Small intestine (tissue), 7 donors: ENCODE results near the gene SEC61B. TPM values are rescaled to one million over a fixed set of nuclear protein-coding genes. Genes with fewer than 3 reads are reported as not detected.

Experiments
- DNase-seq, 2 donors: peaks; one replicate each; pipeline versions ENCODE4 v3.0.0 to v3.0.0-alpha.2; 2013
- FAIRE-seq: peaks from 2 replicates; lab custom pipeline; 2012; peaks lifted over from hg19 to GRCh38; lab: Jason Lieb, UNC
- H3K27ac ChIP-seq, 3 donors: one replicate each; pipeline ENCODE4 v1.5.1; 2013; ENCODE audit warnings: low read length in 2 of 3, mild to moderate bottlenecking in 2 of 3, control low read depth in 1 of 3, inconsistent platforms in 1 of 3, low read depth in 1 of 3, moderate library complexity in 1 of 3
- H3K27me3 ChIP-seq, 3 donors: one replicate each; pipeline ENCODE4 v1.6.1; 2013; ENCODE audit warnings: low read length in 3 of 3, inconsistent platforms in 1 of 3; ENCODE audit not compliant: control insufficient read depth in 3 of 3, insufficient read depth in 3 of 3
- H3K36me3 ChIP-seq, 3 donors: one replicate each; pipeline ENCODE4 v1.6.1; 2013; ENCODE audit warnings: low read length in 3 of 3, inconsistent platforms in 1 of 3, low read depth in 1 of 3, mild to moderate bottlenecking in 1 of 3, moderate library complexity in 1 of 3; ENCODE audit not compliant: control insufficient read depth in 3 of 3, insufficient read depth in 2 of 3
- H3K4me1 ChIP-seq, 3 donors: one replicate each; pipeline ENCODE4 v1.6.1; 2013; ENCODE audit warnings: low read length in 2 of 3, inconsistent platforms in 1 of 3, low read depth in 1 of 3, mild to moderate bottlenecking in 1 of 3, moderate library complexity in 1 of 3; ENCODE audit not compliant: control insufficient read depth in 3 of 3, insufficient read depth in 2 of 3
- H3K4me3 ChIP-seq, 3 donors: one replicate each; pipeline ENCODE4 v1.5.1; 2013; ENCODE audit warnings: low read length in 3 of 3, control low read depth in 1 of 3, inconsistent platforms in 1 of 3, low read depth in 1 of 3, mild to moderate bottlenecking in 1 of 3, moderate library complexity in 1 of 3
- H3K9me3 ChIP-seq, 2 donors: one replicate each; pipeline ENCODE4 v1.6.1; 2013; ENCODE audit warnings: low read depth in 1 of 2, low read length in 1 of 2; ENCODE audit not compliant: control insufficient read depth in 2 of 2, insufficient read depth in 1 of 2
- WGBS, 3 donors: extraction: QIAGEN DNeasy Blood & Tissue Kit; methylation state at CpG; one replicate each; pipeline ENCODE4 v1.1.7; 2013; 5-methylcytosine and 5-hydroxymethylcytosine counted together
- polyA plus RNA-seq, 4 donors: library from polyadenylated mRNA; stranded (reverse) in 3 of 4; unstranded in 1 of 4; fragments of 200-250 nt in 3 of 4; fragments of 120-200 nt in 1 of 4; gene quantifications; one replicate each; pipeline versions ENCODE4 v1.2.1 to v1.2.3, GENCODE V29; 2013
- donor health status: healthy with polysubstance abuse.
- donor health status: control.
- donor health status: control.
- donor health status: Bipolar disorder and iron deficiency.
- donor health status: healthy.

Gene SEC61B
- polyA plus RNA-seq, 4 donors: 191 to 382 (median 281) TPM

DNA sequence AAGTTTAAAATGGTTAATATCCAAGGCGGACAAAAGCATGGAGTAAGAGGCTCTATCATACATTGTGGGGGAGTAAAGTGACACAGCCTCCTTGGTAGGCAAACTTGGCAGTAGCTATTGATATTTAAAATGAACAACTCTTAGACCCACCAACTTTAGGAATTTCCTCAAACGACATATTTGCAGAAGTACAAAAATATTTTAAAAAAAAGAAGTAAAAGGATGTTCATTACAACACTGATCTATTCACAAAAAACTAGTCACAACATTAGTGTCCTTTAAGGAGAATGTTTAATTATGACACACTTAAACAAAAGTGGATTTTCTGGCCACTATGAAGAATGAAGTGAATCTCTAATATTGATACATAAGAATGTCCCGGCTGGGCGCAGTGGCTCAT is 2.1 kb upstream of the SEC61B start:
- Histone ChIP-seq H3K9me3 (no peaks in the 10 kb centered on the region), H3K4me1 (peaks cover 0 to 10% (median 7%) of the 10 kb centered on the region in 3 donors), H3K27me3 (no peaks in the 10 kb centered on the region), H3K4me3 (no peak overlapping the region), H3K36me3 (peaks cover 3 to 13% (median 3%) of the 10 kb centered on the region in 3 donors), H3K27ac (no peak overlapping the region)
- no peak for DNase-seq
- FAIRE-seq: no peak
- WGBS, 3 donors: 80 to 88% (median 84%) methylated on average over 4 of the region's 4 CpGs

DNA sequence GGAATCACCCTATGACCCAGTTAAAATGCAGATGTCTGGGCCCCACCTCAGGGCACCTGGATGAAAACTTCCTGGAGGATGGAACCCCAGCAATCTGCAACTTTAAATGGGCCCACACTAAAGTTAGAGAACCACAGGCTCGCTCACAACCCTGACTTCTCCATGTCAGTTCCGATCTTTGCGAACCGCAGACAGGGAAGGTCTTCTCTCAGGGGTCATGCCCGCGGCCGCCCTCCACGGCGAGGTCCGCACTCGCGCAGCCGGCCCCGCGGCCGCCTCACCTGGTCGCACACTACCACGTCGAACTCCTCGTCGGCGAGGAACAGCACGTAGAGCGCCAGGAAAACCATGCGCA is 839 bp upstream of the SEC61B start:
- WGBS, 3 donors: 0 to 2% (median 0%) methylated on average over 25 of the region's 25 CpGs
- Histone ChIP-seq H3K27me3 (no peaks in the 10 kb centered on the region), H3K4me3 (peak overlapping the region; percentile 88 to 94 (median 93)), H3K9me3 (no peaks in the 10 kb centered on the region), H3K4me1 (peaks cover 0 to 14% (median 7%) of the 10 kb centered on the region in 3 donors), H3K36me3 (peaks cover 3 to 13% (median 6%) of the 10 kb centered on the region in 3 donors), H3K27ac (peak overlapping the region; percentile 94 to 98 (median 96))
- FAIRE-seq (no peak), DNase-seq (peak in 1 of 2 donors; percentile 35)

- H3K27me3 ChIP-seq: no peaks in the 10 kb centered on the region
- H3K9me3 ChIP-seq: no peaks in the 10 kb centered on the region
- DNase-seq (peak in 1 of 2 donors; percentile 7), FAIRE-seq (no peak)
- peaks cover 0 to 14% (median 7%) of the 10 kb centered on the region in 3 donors for H3K4me1 ChIP-seq
- 4 to 6% (median 6%) methylated on average over 30 of the region's 30 CpGs for WGBS, 3 donors
- H3K4me3 ChIP-seq: peak overlapping the region; percentile 88 to 94 (median 93)
- peaks cover 6 to 17% (median 6%) of the 10 kb centered on the region in 3 donors for H3K36me3 ChIP-seq
- H3K27ac ChIP-seq: peak overlapping the region; percentile 94 to 98 (median 96)
Measured at GRCh38 chr9:99222416-99223270, 561 bp downstream of the SEC61B start.

DNA sequence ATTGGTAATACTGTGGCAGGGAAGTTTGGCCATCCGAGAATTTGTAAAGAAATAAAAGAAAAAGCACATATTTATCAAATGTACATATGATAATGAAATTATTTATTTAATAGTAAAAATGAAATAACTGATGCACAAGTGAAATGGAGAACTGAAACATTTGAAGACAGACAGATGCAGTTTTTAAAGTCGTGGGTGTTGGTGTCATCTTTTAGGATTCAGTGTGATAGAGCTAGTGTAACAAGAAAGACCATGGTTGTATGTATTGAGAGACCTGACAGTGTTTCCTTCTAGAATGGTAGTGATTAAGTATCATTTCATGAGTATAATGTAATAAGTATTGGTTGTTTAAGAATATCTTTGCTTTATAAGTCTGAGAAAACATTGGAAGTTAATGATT is 2.4 kb downstream of the SEC61B start:
- Histone ChIP-seq H3K4me3 (no peak overlapping the region), H3K4me1 (peaks cover 0 to 14% (median 7%) of the 10 kb centered on the region in 3 donors), H3K9me3 (no peaks in the 10 kb centered on the region), H3K27me3 (no peaks in the 10 kb centered on the region), H3K36me3 (peaks cover 8 to 17% (median 16%) of the 10 kb centered on the region in 3 donors), H3K27ac (no peak overlapping the region)
- WGBS, 3 donors: 82 to 85% (median 83%) methylated on average over 2 of the region's 2 CpGs
- no peak for DNase-seq
- no peak for FAIRE-seq

- Histone ChIP-seq H3K36me3 (peaks cover 8 to 17% (median 17%) of the 10 kb centered on the region in 3 donors), H3K4me3 (no peak overlapping the region), H3K9me3 (no peaks in the 10 kb centered on the region), H3K4me1 (peaks cover 0 to 12% (median 5%) of the 10 kb centered on the region in 3 donors), H3K27ac (no peak overlapping the region), H3K27me3 (no peaks in the 10 kb centered on the region)
- WGBS, 3 donors: 82 to 94% (median 91%) methylated on average over 5 of the region's 5 CpGs
- FAIRE-seq: no peak
- DNase-seq: no peak
Measured at GRCh38 chr9:99226054-99226453, 4.0 kb downstream of the SEC61B start.

DNA sequence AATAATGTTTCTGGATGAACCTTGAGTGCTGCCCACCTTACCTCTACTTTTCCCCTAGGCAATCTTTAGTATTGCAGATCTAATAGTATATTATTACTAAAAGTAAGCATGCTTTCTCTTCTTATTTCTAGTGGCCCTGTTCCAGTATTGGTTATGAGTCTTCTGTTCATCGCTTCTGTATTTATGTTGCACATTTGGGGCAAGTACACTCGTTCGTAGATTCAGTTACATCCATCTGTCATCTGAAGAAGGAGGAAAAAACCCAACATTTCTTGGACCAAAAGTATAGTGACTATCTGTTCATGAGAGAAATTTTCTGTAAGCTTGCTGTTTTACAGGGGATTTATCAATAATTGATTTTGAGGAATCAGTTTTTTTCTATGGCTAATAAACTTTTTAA is 8.1 kb downstream of the SEC61B start:
- DNase-seq (no peak), FAIRE-seq (no peak)
- Histone ChIP-seq H3K36me3 (peaks cover 11 to 20% (median 19%) of the 10 kb centered on the region in 3 donors), H3K27me3 (no peaks in the 10 kb centered on the region), H3K9me3 (no peaks in the 10 kb centered on the region), H3K4me1 (peaks cover 0 to 2% (median 0%) of the 10 kb centered on the region in 3 donors), H3K27ac (no peak overlapping the region), H3K4me3 (no peak overlapping the region)
- 93 to 96% (median 94%) methylated on average over 3 of the region's 3 CpGs for WGBS, 3 donors

- Histone ChIP-seq H3K9me3 (no peaks in the 10 kb centered on the region), H3K36me3 (peaks cover 8 to 20% (median 16%) of the 10 kb centered on the region in 3 donors), H3K4me3 (no peak overlapping the region), H3K27me3 (no peaks in the 10 kb centered on the region), H3K4me1 (no peaks in the 10 kb centered on the region), H3K27ac (no peak overlapping the region)
- no peak for DNase-seq
- FAIRE-seq: no peak
- 86 to 93% (median 92%) methylated on average over 2 of the region's 2 CpGs for WGBS, 3 donors
Measured at GRCh38 chr9:99231711-99232110, 9.6 kb downstream of the SEC61B start.

GRCh38 chr9:99234618-99235017 is 12.5 kb downstream of the SEC61B start:
- Histone ChIP-seq H3K9me3 (no peaks in the 10 kb centered on the region), H3K4me3 (no peak overlapping the region), H3K4me1 (no peaks in the 10 kb centered on the region), H3K27ac (no peak overlapping the region), H3K27me3 (no peaks in the 10 kb centered on the region), H3K36me3 (peaks cover 4 to 10% (median 6%) of the 10 kb centered on the region in 3 donors)
- 91 to 94% (median 93%) methylated on average over 2 of the region's 2 CpGs for WGBS, 3 donors
- FAIRE-seq (no peak), DNase-seq (no peak)
